ENCODE data around the gene DNM1. TPM values are rescaled to one million over a fixed set of nuclear protein-coding genes. Genes with fewer than 3 reads are reported as not detected.

Gene DNM1
- total RNA-seq, 5 donors from 2014 or later (not counting 1 experiment from before 2014, with no cell fraction given) = 0.95 to 3.0 (median 1.8) TPM

- no peak overlapping the region for H3K4me3 ChIP-seq (ENCODE audit: control insufficient read depth in 1 of 2, extremely low read depth in 1 of 2, low read length in 1 of 2)
- H3K27ac ChIP-seq (ENCODE audit: low read length) = no peak overlapping the region
- H3K9me3 ChIP-seq = no peaks in the 10 kb centered on the region
- Mint-ChIP-seq H3K9me3 (no peaks in the 10 kb centered on the region), H3K27ac (no peak overlapping the region), H3K4me1 (peaks cover 6 to 7% (median 7%) of the 10 kb centered on the region in 3 donors), H3K27me3 (peaks cover 8 to 28% of the 10 kb centered on the region in 2 donors), H3K36me3 (no peaks in the 10 kb centered on the region), H3K4me3 (no peak overlapping the region)
- CTCF ChIA-PET = interaction anchor here in 1 of 2 donors (1.1 kb wide), 1 partner anchor 8 kb away, joined by 3 read pairs; no protein-coding TSS in a partner anchor
- peaks cover 0 to 44% of the 10 kb centered on the region in 2 experiments for H3K27me3 ChIP-seq (replicated peaks in 1 of 2; ENCODE audit: control insufficient read depth in 2 of 2, extremely low read depth in 1 of 2, insufficient read depth in 2 of 2, low read length in 1 of 2)
- POLR2A ChIA-PET = interaction anchor here in 1 of 2 donors (0.7 kb wide), 1 partner anchor 10 kb away, joined by 3 read pairs; no protein-coding TSS in a partner anchor
- H3K36me3 ChIP-seq (ENCODE audit: control insufficient read depth in 2 of 2, extremely low read depth in 1 of 2, insufficient read depth in 1 of 2, low read length in 1 of 2) = no peaks in the 10 kb centered on the region
- DNase-seq (no peak), ATAC-seq (replicated peaks in 1 of 4) (no peak)
- WGBS (ENCODE audit: insufficient coverage) = 93% methylated on average over 5 of the region's 15 CpGs
- H3K4me1 ChIP-seq (ENCODE audit: control insufficient read depth in 1 of 2, extremely low read depth in 1 of 2, insufficient read depth in 2 of 2, low read length in 2 of 2) = peaks cover 7 to 18% of the 10 kb centered on the region in 2 experiments
Observed at GRCh38 chr9:128206916-128207910, 4.0 kb downstream of the DNM1 start.

DNA sequence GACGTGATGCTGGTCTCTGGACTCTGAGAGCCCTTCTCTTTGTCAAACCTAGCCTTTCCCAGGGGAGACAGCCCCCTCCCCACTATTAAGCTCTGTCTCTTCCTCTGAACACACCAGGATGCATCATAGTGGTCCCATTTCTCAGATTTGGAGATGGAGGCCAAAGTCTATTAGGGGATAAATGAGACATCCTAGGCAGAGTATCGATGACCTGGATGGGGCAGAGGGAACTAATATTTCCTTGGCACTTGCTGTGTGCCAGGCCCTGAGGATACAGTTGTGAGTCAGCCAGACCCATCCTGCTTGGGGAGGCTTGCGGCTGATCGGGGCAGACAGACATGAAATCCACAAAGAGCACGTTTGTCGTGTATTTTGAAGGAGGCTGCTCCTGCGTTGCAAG is 5.2 kb downstream of the DNM1 start:
- POLR2A ChIA-PET = interaction anchor here in 1 of 2 donors (0.6 kb wide), 1 partner anchor 323 kb away, joined by 7 read pairs; no protein-coding TSS in a partner anchor

DNA sequence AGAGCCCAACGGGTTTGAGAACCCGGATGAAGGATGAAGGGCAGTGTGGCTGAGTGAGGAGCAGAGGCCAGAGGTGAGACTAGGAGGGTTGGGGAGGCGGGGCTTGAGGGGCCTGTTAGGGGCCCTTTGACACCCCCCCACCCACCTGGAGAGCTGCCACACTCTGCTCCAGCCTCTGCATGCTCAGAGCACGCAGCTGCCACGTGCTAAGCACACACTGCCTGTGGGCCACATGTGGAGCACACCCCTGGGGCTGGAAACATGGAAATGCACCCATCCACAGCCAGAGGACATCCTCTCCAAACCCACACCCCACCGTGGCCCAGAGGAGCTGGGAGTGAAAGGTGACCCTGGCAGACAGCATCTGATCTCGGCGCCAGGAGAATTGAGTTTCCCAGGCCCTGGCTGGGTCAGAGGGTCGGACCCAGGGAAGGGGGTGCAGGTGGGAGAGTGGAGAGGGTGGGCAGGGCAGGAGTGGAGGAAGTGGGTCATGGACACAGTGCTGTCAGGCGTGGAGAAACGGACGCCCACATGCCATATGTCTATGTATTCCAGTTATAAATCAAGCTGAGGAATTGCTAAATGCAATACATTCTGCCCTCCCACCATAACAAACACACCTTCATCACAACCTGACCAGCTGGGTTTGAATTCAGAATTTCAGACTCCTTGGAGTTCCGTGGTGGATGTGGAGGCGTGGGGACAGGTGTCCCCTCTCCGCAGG is 5.9 kb downstream of the DNM1 start:
- Mint-ChIP-seq H3K27me3 (peaks cover 8 to 36% of the 10 kb centered on the region in 2 donors), H3K27ac (no peak overlapping the region), H3K9me3 (no peaks in the 10 kb centered on the region), H3K4me3 (no peak overlapping the region), H3K36me3 (no peaks in the 10 kb centered on the region), H3K4me1 (peaks cover 0 to 2% (median 0%) of the 10 kb centered on the region in 3 donors)
- WGBS (ENCODE audit: insufficient coverage) = 74% methylated on average over 6 of the region's 15 CpGs
- DNase-seq (no peak), ATAC-seq (replicated peaks in 1 of 4) (no peak)
- Histone ChIP-seq H3K4me3 (ENCODE audit: control insufficient read depth in 1 of 2, extremely low read depth in 1 of 2, low read length in 1 of 2) (no peak overlapping the region), H3K27me3 (replicated peaks in 1 of 2; ENCODE audit: control insufficient read depth in 2 of 2, extremely low read depth in 1 of 2, insufficient read depth in 2 of 2, low read length in 1 of 2) (peaks cover 0 to 44% of the 10 kb centered on the region in 2 experiments), H3K9me3 (no peaks in the 10 kb centered on the region), H3K36me3 (ENCODE audit: control insufficient read depth in 2 of 2, extremely low read depth in 1 of 2, insufficient read depth in 1 of 2, low read length in 1 of 2) (no peaks in the 10 kb centered on the region), H3K27ac (ENCODE audit: low read length) (no peak overlapping the region), H3K4me1 (ENCODE audit: control insufficient read depth in 1 of 2, extremely low read depth in 1 of 2, insufficient read depth in 2 of 2, low read length in 2 of 2) (peaks cover under 1 to 4% of the 10 kb centered on the region in 2 experiments)
- ChIA-PET CTCF (no interaction called here), POLR2A (no interaction called here)

More for the DNA sequence above, 5.2 kb downstream of the DNM1 start:
- Histone ChIP-seq H3K4me1 (ENCODE audit: control insufficient read depth in 1 of 2, extremely low read depth in 1 of 2, insufficient read depth in 2 of 2, low read length in 2 of 2) (peaks cover 5 to 11% of the 10 kb centered on the region in 2 experiments), H3K4me3 (ENCODE audit: control insufficient read depth in 1 of 2, extremely low read depth in 1 of 2, low read length in 1 of 2) (no peak overlapping the region), H3K27ac (ENCODE audit: low read length) (no peak overlapping the region), H3K36me3 (ENCODE audit: control insufficient read depth in 2 of 2, extremely low read depth in 1 of 2, insufficient read depth in 1 of 2, low read length in 1 of 2) (no peaks in the 10 kb centered on the region), H3K9me3 (no peaks in the 10 kb centered on the region), H3K27me3 (replicated peaks in 1 of 2; ENCODE audit: control insufficient read depth in 2 of 2, extremely low read depth in 1 of 2, insufficient read depth in 2 of 2, low read length in 1 of 2) (peaks cover 0 to 44% of the 10 kb centered on the region in 2 experiments)
- DNase-seq (no peak), ATAC-seq (replicated peaks in 1 of 4) (no peak)
- 83% methylated on average over 7 of the region's 7 CpGs for WGBS (ENCODE audit: insufficient coverage)
- H3K4me1 Mint-ChIP-seq = peaks cover 0 to 3% (median 0%) of the 10 kb centered on the region in 3 donors
- no peaks in the 10 kb centered on the region for H3K9me3 Mint-ChIP-seq
- H3K27me3 Mint-ChIP-seq = peaks cover 8 to 32% of the 10 kb centered on the region in 2 donors
- H3K27ac Mint-ChIP-seq = no peak overlapping the region
- CTCF ChIA-PET = no interaction called here
- H3K4me3 Mint-ChIP-seq = no peak overlapping the region
- no peaks in the 10 kb centered on the region for H3K36me3 Mint-ChIP-seq

DNA sequence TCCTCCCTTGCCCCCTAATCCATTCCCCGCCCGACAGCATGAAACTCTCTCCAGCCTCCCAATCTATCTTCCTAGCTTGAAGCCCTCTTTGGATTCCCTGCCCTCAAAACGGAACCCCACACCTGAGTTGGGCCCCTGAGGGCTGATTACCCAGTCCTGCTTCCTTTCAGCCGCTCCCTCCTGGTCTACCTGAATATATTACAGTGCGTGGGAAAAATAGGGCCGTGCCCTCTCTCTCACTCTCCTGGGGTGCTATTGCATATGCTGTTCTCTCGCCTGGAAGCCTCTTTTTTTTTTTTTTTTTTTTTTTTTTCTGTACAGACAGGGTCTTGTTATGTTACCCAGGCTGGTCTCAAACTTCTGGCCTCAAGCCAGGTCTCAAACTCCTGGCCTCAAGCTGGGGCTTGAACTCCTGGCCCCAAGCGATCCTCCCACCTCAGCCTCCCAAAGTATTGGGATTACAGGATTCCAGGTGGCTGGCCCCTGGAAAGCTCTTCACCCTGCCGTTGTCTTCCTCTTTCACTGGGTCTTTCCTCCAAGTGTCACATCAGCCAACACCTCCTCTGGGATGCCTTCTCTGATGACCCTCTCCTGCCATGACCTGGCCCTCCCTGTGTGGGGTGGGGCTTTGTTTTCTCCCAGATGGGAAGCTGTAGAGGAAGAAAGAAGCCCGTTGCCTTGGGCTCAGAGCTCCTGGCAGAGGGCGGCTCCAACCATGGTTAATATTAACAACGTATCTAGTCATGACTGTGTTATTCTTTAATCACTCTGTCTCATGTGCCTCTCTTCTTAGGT is 8.2 kb downstream of the DNM1 start:
- H3K27me3 ChIP-seq (replicated peaks in 1 of 2; ENCODE audit: control insufficient read depth in 2 of 2, extremely low read depth in 1 of 2, insufficient read depth in 2 of 2, low read length in 1 of 2) = peaks cover 0 to 36% of the 10 kb centered on the region in 2 experiments
- Mint-ChIP-seq H3K27me3 (peaks cover 4 to 28% of the 10 kb centered on the region in 2 donors), H3K27ac (no peak overlapping the region), H3K9me3 (no peaks in the 10 kb centered on the region), H3K4me3 (no peak overlapping the region), H3K4me1 (no peaks in the 10 kb centered on the region), H3K36me3 (no peaks in the 10 kb centered on the region)
- H3K4me3 ChIP-seq (ENCODE audit: control insufficient read depth in 1 of 2, extremely low read depth in 1 of 2, low read length in 1 of 2) = no peak overlapping the region
- DNase-seq (no peak), ATAC-seq (replicated peaks in 1 of 4) (no peak)
- ChIA-PET CTCF (no interaction called here), POLR2A (interaction anchor here in 1 of 2 donors (0.6 to 0.7 kb wide), 2 partner anchors 25 to 126 kb away, joined by 3 to 6 read pairs; no protein-coding TSS in a partner anchor)
- no peaks in the 10 kb centered on the region for H3K4me1 ChIP-seq (ENCODE audit: control insufficient read depth in 1 of 2, extremely low read depth in 1 of 2, insufficient read depth in 2 of 2, low read length in 2 of 2)
- no peaks in the 10 kb centered on the region for H3K9me3 ChIP-seq
- no peak overlapping the region for H3K27ac ChIP-seq (ENCODE audit: low read length)
- WGBS (ENCODE audit: insufficient coverage) = 78% methylated on average over 7 of the region's 12 CpGs
- no peaks in the 10 kb centered on the region for H3K36me3 ChIP-seq (ENCODE audit: control insufficient read depth in 2 of 2, extremely low read depth in 1 of 2, insufficient read depth in 1 of 2, low read length in 1 of 2)

DNA sequence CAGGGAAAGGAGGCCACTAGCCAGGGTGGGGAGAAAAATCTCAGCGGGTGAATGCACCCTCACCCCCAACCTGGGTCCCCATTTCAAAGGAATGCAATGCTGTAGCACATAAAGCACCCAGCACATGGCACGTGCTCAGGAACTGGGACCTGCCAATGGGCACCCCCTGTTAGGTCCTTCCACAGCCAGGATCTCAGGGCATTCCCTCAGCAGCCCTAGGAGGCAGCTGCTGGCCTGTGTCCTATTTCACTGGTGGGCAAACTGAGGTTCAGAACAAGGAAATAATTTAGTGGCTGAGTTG is 8.8 kb downstream of the DNM1 start:
- DNase-seq (no peak), ATAC-seq (replicated peaks in 1 of 4) (no peak)
- Histone ChIP-seq H3K27ac (ENCODE audit: low read length) (no peak overlapping the region), H3K4me3 (ENCODE audit: control insufficient read depth in 1 of 2, extremely low read depth in 1 of 2, low read length in 1 of 2) (no peak overlapping the region), H3K9me3 (no peaks in the 10 kb centered on the region), H3K36me3 (ENCODE audit: control insufficient read depth in 2 of 2, extremely low read depth in 1 of 2, insufficient read depth in 1 of 2, low read length in 1 of 2) (no peaks in the 10 kb centered on the region), H3K4me1 (ENCODE audit: control insufficient read depth in 1 of 2, extremely low read depth in 1 of 2, insufficient read depth in 2 of 2, low read length in 2 of 2) (no peaks in the 10 kb centered on the region), H3K27me3 (replicated peaks in 1 of 2; ENCODE audit: control insufficient read depth in 2 of 2, extremely low read depth in 1 of 2, insufficient read depth in 2 of 2, low read length in 1 of 2) (peaks cover 0 to 37% of the 10 kb centered on the region in 2 experiments)
- Mint-ChIP-seq H3K27ac (no peak overlapping the region), H3K27me3 (peaks cover 4 to 27% of the 10 kb centered on the region in 2 donors), H3K9me3 (no peaks in the 10 kb centered on the region), H3K36me3 (no peaks in the 10 kb centered on the region), H3K4me1 (peaks cover 0 to 2% (median 0%) of the 10 kb centered on the region in 3 donors), H3K4me3 (no peak overlapping the region)
- WGBS (ENCODE audit: insufficient coverage) = 100% methylated on average over 1 of the region's 2 CpGs
- POLR2A ChIA-PET = interaction anchor here in 1 of 2 donors (0.6 kb wide), 1 partner anchor 126 kb away, joined by 6 read pairs; no protein-coding TSS in a partner anchor
- CTCF ChIA-PET = no interaction called here
